Activated T-cell treated with anti-CD3 and anti-CD28 coated beads, Interleukin-2, amount 50 U/mL, for 48 hours (primary cell): ENCODE measurements around the gene TEX22.
"Not testable (repeated sequence)": the region's sequence is repeated elsewhere in the genome, so short reads cannot be mapped to it uniquely, and the experiment has no call there.

Experiments
- DNase-seq, 2 experiments: peaks; one replicate each; pipeline ENCODE4 v3.0.0-alpha.2; 2020

The TEX22 gene, protein sequence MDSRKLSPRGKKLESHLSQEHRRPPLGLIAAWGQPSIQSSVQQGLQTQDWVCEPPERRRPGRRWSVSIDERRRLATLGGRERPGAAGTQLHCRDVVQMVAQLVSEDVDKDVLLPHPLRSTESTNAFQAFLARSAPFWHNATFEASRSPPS

GRCh38 chr14:105398044-105398725 lies at the start of gene TEX22:
Gene TEX22 (plus strand): TSS chr14:105398538. CDS start chr14:105399341, 803 bp downstream.
- peak; percentile 96 to 97 for DNase-seq

- no peak for DNase-seq
Observed at GRCh38 chr14:105348945-105349699, 49.2 kb upstream of the TEX22 start.

DNA sequence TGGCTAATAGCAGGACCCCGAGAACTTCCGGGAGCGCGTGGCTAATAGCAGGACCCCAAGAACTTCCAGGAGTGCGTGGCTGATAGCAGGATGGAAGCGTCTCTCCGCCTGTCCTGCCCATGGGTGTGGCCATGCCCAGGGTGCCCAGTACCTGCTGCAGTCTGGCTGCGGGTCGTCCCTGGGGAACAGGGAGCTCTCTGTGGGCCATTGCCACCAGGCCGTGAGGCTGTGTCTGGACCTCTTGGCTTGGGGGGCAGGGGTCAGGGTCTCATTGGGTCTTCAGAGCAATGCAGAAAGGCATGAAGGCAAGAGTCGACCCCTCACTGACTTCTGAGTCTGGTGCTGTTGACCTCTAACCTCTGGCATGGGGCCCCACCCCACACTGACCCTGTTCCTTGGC lies 48.3 kb upstream of the TEX22 start:
- no peak for DNase-seq

GRCh38 chr14:105350450-105351244 lies 47.7 kb upstream of the TEX22 start:
- no peak for DNase-seq

DNA sequence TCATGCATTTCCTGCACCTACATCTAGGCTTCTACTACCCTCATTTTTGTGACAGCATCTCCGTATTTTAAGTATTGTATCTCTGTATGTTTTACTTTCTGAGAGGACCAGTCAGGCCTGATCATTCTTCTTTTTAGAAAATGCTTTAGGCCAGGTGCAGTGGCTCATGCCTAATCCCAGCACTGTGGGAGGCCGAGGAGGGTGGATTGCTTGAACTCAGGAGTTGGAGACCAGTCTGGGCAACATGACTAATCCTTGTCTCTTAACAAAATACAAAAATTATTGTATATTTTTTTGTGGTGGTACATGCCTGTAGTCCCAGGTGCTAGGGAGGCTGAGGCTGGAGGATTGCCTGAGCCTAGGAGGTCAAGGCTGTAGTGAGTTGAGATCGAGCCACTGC lies 46.9 kb upstream of the TEX22 start:
- DNase-seq: no peak

DNA sequence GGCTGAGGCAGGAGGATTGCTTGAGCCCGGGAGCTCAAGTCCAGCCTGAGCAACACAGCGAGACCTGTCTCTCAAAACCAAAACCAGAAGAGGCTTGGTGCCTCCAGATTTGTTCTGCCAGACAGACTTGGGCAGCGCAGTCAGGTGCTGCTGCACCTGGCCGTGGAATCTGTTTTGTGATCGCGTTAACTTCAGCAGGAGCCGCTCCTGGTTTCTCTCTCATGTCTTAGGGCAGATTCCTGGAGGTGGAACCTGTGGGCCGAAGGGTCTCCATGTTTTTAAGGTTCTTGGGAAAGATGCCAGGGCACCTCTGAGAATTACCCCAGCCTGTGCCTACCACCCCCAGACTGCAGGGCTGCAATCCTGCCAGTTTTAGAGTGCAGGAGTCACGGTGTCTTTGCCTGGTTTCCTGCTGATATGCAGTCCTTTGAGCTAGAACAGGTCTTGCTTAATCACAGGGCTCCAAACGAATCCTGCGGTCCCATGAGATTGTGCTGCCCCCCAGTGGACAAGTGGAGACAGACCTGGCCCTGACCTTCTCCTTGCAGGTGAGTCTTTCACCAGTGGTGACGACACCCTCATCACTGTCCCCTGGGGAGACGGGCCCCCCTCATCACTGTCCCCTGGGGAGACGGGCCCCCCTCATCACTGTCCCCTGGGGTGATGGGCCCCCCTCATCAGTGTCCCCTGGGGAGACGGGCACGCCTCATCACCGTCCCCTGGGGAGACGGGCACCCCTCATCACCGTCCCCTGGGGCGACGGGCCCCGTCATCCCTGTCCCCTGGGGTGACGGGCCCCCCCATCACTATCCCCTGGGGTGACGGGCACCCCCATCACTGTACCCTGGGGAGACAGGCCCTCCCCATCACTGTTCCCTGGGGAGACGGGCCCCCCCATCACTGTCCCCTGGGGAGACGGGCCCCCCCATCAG lies 46.2 kb upstream of the TEX22 start:
- peak; percentile 92 to 95 for DNase-seq

DNA sequence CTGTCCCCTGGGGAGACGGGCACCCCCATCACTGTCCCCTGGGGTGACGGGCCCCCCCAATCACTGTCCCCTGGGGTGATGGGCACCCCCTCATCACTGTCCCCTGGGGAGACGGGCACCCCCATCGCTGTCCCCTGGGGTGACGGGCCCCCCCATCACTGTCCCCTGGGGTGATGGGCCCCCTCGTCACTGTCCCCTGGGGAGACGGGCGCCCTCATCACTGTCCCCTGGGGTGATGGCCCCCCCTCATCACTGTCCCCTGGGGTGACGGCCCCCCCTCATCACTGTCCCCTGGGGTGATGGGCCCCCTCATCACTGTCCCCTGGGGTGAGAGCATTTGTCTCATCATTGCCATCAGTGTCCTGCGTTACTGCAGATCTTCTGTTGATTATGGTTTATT lies 45.2 kb upstream of the TEX22 start:
- DNase-seq: no peak

GRCh38 chr14:105354541-105354940 lies 43.8 kb upstream of the TEX22 start:
- DNase-seq: no peak

GRCh38 chr14:105355049-105355575 lies 43.2 kb upstream of the TEX22 start:
- DNase-seq: no peak

DNA sequence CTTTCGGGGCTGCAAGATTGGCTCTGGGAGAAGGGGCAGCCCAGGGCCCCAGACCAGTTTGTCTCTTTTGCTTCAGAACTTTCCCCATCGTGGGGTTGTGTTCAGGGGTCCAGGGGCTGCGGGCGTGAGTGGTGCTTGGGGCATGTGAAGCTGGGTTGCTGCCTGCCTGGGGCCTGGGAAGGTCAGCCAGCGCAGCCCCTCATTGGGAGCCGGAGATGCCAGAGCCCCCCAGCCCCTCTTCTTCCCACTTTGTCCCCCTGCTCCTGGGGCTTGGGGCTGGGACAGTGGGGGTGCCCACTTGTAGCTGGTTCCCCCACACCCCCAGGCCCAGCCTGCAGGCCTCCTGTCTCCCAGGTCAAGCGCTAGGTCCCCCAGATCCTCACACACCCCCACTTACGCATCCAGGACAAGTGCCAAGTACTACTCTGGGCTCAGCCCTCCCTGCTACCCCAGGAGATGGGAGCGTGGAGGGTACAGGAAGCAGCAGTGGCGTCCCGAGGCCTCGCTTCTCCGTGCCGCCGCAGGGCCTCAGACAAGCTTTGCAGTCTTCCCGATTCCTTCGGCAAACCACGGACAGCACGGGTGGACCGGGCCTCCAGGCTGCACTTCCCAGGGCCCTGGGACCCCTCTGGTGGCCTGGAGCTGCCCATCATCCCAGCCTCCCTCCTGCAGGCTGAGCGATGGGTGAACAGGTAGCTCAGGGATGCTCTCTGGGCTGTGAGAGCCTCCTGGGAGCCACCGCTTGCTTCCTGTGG lies 42.3 kb upstream of the TEX22 start:
- no peak for DNase-seq

DNA sequence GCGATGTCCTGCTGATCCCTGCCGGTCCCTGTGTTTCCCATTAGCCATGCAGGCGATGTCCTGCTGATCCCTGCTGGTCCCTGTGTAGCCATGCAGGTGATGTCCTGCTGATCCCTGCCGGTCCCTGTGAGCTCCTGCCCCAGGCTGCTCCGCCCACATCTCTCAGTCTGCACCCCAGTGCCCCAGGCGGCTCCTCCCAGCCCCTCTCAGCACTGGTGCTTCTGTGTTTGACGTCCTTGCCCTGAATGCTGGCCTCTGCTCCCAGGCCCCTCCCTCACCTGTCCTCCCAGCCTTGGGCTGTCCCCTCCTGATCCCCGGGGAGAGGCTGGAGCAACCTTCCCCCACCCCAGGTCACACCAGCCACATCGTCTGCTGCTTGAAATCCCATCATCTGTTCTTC lies 41.4 kb upstream of the TEX22 start:
- no peak for DNase-seq

DNA sequence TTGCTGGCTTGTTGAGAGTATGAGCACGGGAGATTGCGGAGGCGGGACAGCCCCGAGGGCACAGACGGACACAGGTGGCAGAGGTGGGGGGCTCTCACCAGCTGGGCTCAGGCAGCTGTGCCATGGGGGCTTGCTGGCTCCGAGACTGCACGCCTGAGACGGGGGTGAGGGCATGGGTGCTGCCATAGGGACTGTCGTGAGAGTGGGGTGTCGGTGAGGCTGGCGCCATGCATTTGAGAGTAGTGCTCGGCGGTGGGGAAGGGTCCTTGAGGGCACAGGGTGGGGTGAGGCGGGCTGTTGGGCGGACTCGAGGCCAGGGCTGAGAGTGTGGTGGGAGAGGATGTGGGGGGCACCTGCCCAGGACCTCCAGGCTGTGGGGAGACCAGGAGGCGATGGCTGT lies 40.7 kb upstream of the TEX22 start:
- no peak for DNase-seq

GRCh38 chr14:105358140-105358846 lies 40.0 kb upstream of the TEX22 start:
- DNase-seq: no peak

- no peak for DNase-seq
Observed at GRCh38 chr14:105358943-105359342, 39.4 kb upstream of the TEX22 start.

DNA sequence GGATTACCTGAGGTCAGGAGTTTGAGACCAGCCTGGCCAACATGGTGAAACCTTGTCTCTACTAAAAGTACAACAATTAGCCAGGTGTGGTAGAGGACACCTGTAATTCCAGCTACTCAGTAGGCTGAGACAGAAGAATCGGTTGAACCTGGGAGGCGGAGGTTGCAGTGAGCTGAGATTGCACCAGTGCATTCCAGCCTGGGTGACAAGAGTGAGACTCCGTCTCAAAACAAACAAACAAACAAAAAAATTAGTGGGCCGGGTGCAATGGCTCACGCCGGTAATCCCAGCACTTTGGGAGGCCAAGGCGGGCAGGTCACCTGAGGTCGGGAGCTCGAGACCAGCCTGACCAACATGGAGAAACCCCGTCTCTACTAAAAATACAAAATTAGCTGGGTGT lies 36.9 kb upstream of the TEX22 start:
- not testable (repeated sequence) for DNase-seq

- peak in 1 of 2 experiments; percentile 41 for DNase-seq
Observed at GRCh38 chr14:105363847-105364708, 34.3 kb upstream of the TEX22 start.

GRCh38 chr14:105365101-105365500 lies 33.2 kb upstream of the TEX22 start:
- no peak for DNase-seq

GRCh38 chr14:105365681-105366080 lies 32.7 kb upstream of the TEX22 start:
- DNase-seq: no peak

DNA sequence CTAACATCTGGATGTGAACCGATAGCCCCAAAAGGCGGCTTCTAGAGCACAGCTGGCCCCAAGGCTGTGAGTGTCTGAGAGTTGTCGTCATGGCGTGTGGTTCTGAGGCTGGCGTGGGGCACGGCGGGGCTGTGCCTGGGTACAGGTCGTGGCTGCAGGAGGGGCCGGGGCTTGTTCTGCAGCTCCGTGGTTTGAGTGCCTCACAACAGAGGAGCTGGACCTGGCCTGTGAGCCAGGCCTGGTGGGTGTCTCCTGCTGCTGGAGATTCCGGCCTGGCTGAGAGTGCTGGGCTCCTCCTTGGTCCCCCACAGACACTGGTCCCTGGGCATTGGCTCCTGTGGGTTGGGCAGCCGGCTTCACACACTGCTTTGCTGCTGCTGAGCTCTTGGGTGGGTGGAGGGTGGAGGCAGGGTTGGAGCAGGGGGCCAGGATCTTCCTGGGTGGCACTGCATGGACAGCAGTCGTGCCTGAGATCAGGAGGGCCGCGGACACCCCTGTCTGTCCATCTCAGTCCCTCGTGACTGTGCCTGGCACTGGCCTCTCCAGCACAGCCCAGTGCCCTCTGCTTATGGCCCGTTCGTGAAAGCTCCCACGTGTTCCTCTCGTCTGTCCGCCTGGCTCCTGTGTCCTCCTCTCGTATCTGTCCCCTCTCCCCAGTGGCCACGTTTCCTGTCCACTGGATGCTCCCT lies 31.8 kb upstream of the TEX22 start:
- DNase-seq: no peak
